Upper lobe of right lung (tissue), 1 donor: ENCODE data around the gene TRIM7. TPM values are rescaled to one million over a fixed set of nuclear protein-coding genes. Genes with fewer than 3 reads are reported as not detected.

Experiments used
- ATAC-seq: fragments of 200-7000 bp; cut with Tn5 transposase; one replicate; pipeline ENCODE4 v1.9.1; 2020; ENCODE audit warnings: mild to moderate bottlenecking, moderate library complexity
- DNase-seq: peaks from one replicate; pipeline ENCODE4 v3.0.0-alpha.2; 2020
- H3K27ac ChIP-seq: fragments of 200-600 bp; one replicate; pipeline ENCODE4 v1.8.0; 2022
- H3K27me3 ChIP-seq: fragments of 200-600 bp; one replicate; pipeline ENCODE4 v1.8.0; 2022; ENCODE audit warnings: mild to moderate bottlenecking
- H3K36me3 ChIP-seq: fragments of 200-600 bp; one replicate; pipeline ENCODE4 v1.8.0; 2022
- H3K4me1 ChIP-seq: fragments of 200-600 bp; one replicate; pipeline ENCODE4 v1.8.0; 2022
- H3K4me3 ChIP-seq: fragments of 200-600 bp; one replicate; pipeline ENCODE4 v1.8.0; 2022; ENCODE audit warnings: mild to moderate bottlenecking
- H3K9me3 ChIP-seq: fragments of 200-600 bp; one replicate; pipeline ENCODE4 v1.8.0; 2022
- intact Hi-C: fragments of 100-400 bp; cut with DNase I; formaldehyde crosslinking; loops from one replicate; pipeline ENCODE4 v1.11.0; 2022
- total RNA-seq: library from RNA; stranded (reverse); fragmentation: NEBNext Ultra II Directional; extraction: Animal tissue kit (Norgen Biotek cat#: 25700); gene quantifications from one replicate; pipeline ENCODE4 v1.2.1, GENCODE V29; 2021
- TF ChIP-seq, protein P1 (sequence below): fragments of 200-600 bp; IDR thresholded peaks from one replicate; pipeline ENCODE4 v1.8.0; 2022; ENCODE audit warnings: antibody characterized with exemption
- donor health status: DM: no; HTN: yes; CAD: no; lungs with severe emphysema.

Gene TRIM7
- total RNA-seq, 1 donor from 2014 or later = 4.9 TPM

DNA sequence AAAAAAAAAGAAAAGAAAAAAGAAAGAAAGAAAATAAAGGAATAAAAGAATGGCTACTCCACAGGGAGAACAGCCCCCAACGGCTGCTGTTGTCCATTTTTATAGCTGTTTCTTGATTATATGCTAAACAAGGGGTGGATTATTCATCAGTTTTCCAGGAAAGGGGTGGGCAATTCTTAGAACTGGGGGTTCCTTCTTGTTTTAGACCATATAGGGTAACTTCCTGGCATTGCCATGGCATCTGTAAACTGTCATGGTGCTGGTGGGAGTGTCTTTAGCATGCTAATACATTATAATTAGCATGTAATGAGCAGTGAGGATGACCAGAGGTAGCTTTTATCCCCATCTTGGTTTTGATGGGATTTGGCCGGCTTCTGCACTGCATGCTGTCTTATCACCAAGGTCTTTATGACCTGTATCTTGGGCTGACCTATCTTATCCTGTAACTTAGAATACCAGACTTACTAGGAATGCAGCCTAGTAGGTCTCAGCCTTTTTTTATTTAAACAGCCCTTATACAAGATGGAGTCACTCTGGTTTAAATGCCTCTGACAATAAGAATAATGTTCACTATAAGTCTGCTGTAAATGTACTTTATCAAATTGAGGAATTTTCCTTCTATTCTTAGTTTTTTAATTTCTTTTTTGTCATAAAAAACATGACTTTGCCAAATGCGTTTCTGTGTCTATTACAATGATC is 28.6 kb downstream of the TRIM7 start:
- H3K4me3 ChIP-seq = no peak overlapping the region
- ATAC-seq (no peak), DNase-seq (no peak)
- TF ChIP-seq, protein P1, sequence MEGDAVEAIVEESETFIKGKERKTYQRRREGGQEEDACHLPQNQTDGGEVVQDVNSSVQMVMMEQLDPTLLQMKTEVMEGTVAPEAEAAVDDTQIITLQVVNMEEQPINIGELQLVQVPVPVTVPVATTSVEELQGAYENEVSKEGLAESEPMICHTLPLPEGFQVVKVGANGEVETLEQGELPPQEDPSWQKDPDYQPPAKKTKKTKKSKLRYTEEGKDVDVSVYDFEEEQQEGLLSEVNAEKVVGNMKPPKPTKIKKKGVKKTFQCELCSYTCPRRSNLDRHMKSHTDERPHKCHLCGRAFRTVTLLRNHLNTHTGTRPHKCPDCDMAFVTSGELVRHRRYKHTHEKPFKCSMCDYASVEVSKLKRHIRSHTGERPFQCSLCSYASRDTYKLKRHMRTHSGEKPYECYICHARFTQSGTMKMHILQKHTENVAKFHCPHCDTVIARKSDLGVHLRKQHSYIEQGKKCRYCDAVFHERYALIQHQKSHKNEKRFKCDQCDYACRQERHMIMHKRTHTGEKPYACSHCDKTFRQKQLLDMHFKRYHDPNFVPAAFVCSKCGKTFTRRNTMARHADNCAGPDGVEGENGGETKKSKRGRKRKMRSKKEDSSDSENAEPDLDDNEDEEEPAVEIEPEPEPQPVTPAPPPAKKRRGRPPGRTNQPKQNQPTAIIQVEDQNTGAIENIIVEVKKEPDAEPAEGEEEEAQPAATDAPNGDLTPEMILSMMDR = no peak
- H3K27ac ChIP-seq = no peak overlapping the region
- H3K27me3 ChIP-seq = peaks cover 43% of the 10 kb centered on the region
- intact Hi-C loops = no loop called here
- H3K36me3 ChIP-seq = no peaks in the 10 kb centered on the region
- peaks cover 5% of the 10 kb centered on the region for H3K4me1 ChIP-seq
- H3K9me3 ChIP-seq = no peaks in the 10 kb centered on the region

- peaks cover 70% of the 10 kb centered on the region for H3K27me3 ChIP-seq
- H3K4me3 ChIP-seq = no peak overlapping the region
- TF ChIP-seq, protein P1 = no peak
Measured at GRCh38 chr5:181173420-181174342, 31.3 kb downstream of the TRIM7 start.

DNA sequence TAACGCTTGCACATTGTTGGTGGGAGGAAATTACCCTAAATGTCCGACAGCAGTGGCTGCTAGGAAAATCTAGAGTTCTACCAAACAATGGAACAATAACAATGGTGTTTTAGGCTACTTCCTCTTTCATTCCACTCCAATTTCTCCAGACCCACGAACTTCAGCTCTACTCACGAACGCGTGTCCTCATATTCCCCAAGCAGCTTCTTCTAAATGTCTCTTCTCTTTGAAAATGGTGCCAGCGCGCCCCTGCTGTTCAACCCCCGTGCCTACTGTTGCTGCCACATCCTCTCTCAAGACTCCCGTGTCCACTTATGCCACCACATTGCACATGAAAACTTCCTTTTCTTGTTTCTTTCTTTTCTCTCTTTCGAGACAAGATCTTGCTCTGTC is 32.0 kb downstream of the TRIM7 start:
- no peaks in the 10 kb centered on the region for H3K36me3 ChIP-seq
- peaks cover 76% of the 10 kb centered on the region for H3K27me3 ChIP-seq
- no peak overlapping the region for H3K27ac ChIP-seq
- no peak for DNase-seq
- TF ChIP-seq, protein P1 = no peak
- H3K4me1 ChIP-seq = peaks cover 10% of the 10 kb centered on the region
- no peaks in the 10 kb centered on the region for H3K9me3 ChIP-seq
- H3K4me3 ChIP-seq = no peak overlapping the region
- intact Hi-C loops = no loop called here
- ATAC-seq = no peak

More at GRCh38 chr5:181173420-181174342, 31.3 kb downstream of the TRIM7 start:
- Histone ChIP-seq H3K27ac (no peak overlapping the region), H3K9me3 (no peaks in the 10 kb centered on the region), H3K36me3 (no peaks in the 10 kb centered on the region), H3K4me1 (peaks cover 10% of the 10 kb centered on the region)
- DNase-seq (no peak), ATAC-seq (peak; percentile 35)
- intact Hi-C loops = no loop called here

- TF ChIP-seq, protein P1 = no peak
- Histone ChIP-seq H3K4me3 (no peak overlapping the region), H3K4me1 (peaks cover 10% of the 10 kb centered on the region), H3K27ac (no peak overlapping the region), H3K27me3 (peaks cover 89% of the 10 kb centered on the region), H3K9me3 (no peaks in the 10 kb centered on the region), H3K36me3 (no peaks in the 10 kb centered on the region)
- no peak for DNase-seq
- ATAC-seq = no peak
- intact Hi-C loops = no loop called here
Measured at GRCh38 chr5:181171782-181172181, 33.2 kb downstream of the TRIM7 start.

DNA sequence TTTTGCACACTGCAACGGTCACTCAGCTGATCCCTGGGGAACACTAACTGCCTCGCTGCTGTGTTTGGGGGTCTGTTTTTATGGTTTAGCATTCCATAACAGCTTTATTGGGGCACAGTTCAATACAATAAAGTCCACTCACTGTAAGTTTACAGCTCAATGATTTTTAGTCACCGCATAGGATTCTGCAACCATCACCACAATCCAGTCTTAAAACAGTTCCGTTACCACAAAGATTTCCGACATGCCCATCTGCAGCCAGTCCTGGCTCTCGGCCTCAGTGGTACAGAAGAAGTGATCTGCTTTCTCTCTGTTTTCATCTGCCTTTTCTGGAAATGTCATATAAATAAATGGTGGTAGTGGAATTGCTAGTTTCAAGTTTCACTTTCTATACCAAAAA is 34.0 kb downstream of the TRIM7 start:
- DNase-seq = no peak
- intact Hi-C loops = no loop called here

More for the DNA sequence above, 34.0 kb downstream of the TRIM7 start:
- Histone ChIP-seq H3K27ac (no peak overlapping the region), H3K4me1 (peaks cover 10% of the 10 kb centered on the region), H3K9me3 (no peaks in the 10 kb centered on the region), H3K27me3 (peaks cover 94% of the 10 kb centered on the region), H3K36me3 (no peaks in the 10 kb centered on the region), H3K4me3 (no peak overlapping the region)
- no peak for ATAC-seq
- TF ChIP-seq, protein P1 = no peak
